Stimulated activated naive CD8-positive, alpha-beta T cell treated with anti-CD3 and anti-CD28 coated beads, Interleukin-15, Interleukin-2, amounts not matched to agents 100 U/mL and 50 U/mL, for 24 hours (primary cell): ENCODE data around the gene ABI3BP.
A peak's percentile ranks its signal among the peaks of the same experiment; 100 is the strongest.
"Not testable (repeated sequence)": the region's sequence is repeated elsewhere in the genome, so short reads cannot be mapped to it uniquely, and the experiment has no call there.

Experiments used
- ATAC-seq: fragments of 150-1000 bp; cut with Tn5 transposase; one replicate; pipeline ENCODE4 v1.10.0; 2021
- DNase-seq: peaks from one replicate; pipeline ENCODE4 v3.0.0; 2021

Gene ABI3BP, protein sequence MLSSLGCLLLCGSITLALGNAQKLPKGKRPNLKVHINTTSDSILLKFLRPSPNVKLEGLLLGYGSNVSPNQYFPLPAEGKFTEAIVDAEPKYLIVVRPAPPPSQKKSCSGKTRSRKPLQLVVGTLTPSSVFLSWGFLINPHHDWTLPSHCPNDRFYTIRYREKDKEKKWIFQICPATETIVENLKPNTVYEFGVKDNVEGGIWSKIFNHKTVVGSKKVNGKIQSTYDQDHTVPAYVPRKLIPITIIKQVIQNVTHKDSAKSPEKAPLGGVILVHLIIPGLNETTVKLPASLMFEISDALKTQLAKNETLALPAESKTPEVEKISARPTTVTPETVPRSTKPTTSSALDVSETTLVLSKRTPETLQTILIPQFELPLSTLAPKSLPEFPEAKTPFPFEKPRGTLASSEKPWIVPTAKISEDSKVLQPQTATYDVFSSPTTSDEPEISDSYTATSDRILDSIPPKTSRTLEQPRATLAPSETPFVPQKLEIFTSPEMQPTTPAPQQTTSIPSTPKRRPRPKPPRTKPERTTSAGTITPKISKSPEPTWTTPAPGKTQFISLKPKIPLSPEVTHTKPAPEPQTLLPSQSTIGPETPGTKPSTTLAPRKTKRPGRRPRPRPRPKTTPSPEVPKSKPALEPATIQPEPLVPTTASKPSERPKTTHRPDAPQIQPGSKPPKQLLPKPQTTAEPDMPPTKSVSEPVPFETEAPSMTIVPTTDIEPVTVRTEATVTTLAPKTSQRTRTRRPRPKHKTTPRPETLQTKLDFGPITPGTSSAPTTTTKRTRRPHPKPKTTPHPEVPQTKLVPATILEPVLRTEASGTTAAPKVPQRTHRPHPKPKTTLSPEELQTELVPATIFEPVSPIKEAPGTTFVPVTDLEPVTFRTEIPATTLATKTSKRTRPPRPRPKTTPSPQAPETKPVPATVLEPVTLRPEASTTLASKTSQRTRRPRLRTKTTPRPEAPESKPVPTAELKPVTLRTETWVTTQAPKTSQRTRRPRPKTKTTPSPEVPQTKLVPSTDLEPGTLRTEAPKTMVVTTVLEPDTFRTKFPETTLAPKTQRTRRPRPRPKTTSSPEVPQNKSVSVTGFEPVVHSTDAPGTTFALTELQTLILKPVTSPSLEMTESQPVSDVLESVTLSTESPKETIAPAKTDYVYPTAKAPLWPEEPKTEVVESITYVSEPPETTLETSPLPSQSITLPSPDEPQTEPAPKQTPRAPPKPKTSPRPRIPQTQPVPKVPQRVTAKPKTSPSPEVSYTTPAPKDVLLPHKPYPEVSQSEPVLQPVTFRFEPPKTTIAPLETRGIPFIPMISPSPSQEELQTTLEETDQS (N-terminal part only)

DNA sequence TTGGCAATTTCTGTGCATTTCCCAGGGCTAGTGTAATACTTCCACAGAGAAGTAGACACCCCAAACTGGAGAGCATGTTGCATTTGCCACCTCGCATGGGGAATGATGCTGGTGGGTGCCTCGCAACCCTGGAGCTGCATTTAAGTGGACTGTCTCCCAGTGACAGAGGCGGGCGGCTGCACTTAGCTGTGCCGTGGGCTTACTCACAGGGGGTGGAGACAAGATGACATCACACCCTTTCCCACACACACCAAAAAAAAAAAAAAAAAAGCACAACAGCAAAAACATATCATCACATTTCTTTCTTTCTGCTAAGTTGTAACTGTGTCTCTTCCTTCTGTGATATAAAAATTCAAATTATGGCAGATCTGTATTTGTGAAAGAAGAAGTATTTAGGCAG is at the start of gene ABI3BP:
Gene ABI3BP (minus strand): TSS at position 113 of the 400 bp plus-strand sequence. CDS start 37 bp downstream, at position 76.
- DNase-seq: peak; percentile 9
- no peak for ATAC-seq

DNA sequence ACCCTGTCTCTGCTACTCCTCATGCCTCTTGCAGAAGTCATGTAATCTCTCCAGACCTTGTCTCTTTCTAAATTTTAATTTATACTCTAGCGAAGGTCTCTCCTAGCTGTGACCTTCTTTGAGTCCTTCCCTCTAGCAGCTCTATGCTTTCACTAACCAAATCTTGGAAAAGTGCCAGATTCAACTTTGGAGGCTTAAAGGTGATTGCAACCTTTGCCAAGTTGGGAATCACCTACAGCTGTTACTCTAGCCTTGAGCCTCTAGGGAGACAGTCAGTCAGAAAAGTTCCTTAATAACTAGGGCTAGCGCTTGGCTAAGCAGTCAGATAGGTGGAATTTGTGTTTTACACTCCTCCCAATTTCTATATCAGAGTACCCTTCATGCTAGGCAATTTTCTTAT is 46.1 kb upstream of the ABI3BP start:
- no peak for ATAC-seq

DNA sequence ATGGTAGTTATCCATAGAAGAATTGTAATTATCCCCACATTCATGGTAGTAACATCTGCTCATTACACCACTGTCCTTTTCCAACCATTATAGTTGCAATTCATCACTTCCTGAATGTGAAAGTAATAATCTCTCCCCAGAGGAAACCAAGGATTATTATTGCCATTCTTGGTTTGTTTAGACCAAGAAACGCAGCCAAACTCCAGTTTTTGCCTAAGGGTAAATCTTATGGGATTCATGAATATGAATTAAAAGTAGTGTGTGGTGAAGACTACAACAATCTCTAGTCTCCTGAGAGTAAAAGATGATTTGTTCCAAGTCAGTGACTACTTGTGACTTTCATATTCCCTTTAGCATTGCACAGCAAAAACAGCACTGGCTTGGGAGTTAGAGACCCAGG is 45.7 kb upstream of the ABI3BP start:
- ATAC-seq: no peak
- no peak for DNase-seq

More for the DNA sequence above, 46.1 kb upstream of the ABI3BP start:
- DNase-seq: no peak

DNA sequence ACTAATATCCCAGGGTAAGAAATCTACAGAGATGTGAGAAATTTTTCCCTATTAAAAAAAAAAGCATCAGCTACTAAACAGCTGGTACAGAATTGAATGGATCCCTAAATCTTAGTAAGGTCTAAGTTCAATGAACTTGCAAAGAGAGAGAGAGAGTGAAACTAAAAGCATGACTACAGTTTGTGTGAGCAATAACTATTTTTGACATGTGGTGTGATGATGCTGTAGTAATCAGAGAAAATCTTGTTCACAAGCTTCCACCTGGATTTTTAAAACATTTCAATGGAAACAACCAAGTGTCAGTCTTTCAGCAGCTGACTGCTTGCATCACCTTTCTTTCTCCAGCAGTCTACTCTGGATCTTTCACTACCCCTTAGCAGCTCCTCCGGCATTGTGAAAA is 45.2 kb upstream of the ABI3BP start:
- no peak for DNase-seq
- ATAC-seq: no peak

DNA sequence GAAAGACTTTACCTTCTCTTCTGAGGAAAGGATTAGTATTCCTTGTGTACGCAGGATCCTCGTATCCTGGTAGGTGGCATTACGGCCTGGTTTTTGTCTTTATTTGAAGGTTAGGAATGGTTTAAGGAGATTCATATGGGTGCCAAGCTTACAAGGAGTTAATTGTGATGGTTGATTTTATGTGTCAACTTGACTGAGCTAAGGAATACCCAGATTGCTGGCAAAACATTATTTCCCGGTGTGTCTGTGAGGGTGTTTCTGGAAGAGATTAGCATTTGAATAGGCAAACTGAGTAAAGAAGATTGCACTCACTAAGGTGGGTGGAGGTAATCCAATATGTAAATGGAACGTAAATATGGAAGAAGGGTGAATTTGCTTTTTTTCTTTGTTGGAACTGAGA is 44.4 kb upstream of the ABI3BP start:
- DNase-seq: no peak
- no peak for ATAC-seq

DNA sequence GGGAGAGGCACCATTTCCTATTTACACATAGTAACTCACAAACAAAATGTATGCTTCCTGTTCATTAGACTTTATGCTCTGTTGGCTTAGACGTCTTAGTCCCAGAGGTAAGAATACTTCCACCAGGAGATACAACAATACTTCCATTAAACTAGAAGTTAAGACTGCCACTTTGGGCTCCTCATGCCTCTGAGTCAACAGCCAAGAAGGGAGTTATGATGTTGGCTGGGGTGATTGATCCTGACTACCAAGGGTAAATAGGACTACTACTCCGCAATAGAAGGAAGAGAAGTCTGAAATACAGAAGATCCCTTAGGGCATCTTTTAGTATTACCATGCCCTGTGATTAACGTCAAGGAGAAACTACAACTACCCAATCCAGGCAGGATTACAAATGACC is 43.5 kb upstream of the ABI3BP start:
- ATAC-seq: no peak
- no peak for DNase-seq

DNA sequence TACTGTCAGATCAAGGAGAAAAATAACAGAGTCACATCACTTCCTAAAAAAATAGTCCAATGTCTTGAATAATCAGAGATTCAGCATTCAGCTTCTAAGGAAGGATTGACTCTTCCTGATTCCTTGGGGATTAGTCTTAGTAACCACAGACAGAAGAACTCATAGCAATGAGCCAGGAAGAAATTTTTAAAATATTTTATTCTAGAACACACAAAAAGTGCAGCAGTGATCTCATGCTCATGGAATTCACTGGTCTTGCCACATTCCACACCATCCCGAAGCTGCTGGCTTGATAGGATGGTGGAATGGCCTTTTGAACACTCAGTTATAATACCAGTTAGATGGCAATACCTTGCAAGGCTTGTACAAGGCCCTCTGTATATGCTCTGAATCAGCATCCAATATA is 43.0 kb upstream of the ABI3BP start:
- ATAC-seq: no peak
- DNase-seq: no peak

DNA sequence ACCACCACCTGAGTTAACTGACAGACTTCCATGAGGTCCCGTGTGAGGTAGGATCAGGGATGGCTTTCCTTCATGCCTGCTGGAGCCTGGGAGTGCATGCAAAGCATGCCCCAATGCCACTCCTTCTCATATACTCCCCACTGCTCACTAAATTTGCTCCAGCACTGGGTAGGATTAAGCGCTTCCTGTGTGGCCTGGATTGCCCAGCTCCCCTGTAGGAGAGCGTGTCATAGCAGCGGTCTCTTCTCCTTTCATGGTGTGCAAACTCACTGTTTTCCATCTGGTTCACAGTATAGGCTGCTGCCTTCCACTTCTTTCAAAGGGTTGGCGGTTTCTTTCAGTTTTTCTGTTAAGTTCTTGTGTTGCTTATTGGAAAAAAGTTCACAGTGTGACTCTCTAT is 34.1 kb upstream of the ABI3BP start:
- ATAC-seq: no peak
- no peak for DNase-seq

DNA sequence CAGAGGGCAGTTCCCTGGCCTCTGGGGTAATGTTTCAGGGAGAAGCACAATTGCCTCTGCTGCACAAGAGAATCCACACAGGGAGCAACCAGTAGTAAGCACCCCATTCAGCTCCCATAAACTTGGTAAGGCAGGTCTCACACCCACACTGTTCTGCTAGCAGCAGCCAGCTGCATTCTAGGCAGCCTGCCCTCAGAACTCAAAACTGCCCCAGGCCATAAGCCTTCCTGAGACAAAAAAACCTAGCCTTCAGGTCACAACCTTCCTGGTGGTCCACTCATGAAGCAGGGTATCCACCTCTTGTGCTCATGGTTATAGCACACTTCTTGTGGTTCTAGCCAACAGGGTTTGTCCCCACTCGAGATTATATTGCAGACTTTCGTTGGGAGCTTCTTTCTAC is 33.7 kb upstream of the ABI3BP start:
- DNase-seq: no peak
- no peak for ATAC-seq

DNA sequence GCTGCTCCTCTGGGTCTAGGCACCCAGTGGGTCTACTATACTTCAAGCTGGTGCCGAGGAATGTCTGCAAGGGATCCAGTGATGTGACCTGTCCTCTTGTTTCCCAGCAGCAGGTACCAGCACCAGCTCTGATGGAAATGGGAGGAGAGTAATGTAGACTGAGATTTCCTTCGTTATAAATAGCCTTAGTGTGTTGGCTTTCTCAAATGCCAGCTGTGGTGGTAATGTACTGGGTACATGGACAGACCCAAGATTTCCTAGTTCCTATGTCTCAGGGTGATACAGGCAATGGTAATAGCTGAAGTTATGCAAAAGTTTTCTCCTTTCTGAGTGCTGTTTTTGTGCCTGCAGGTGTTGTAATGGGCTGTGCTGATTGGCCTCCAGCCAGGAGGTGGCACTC is 33.0 kb upstream of the ABI3BP start:
- DNase-seq (no peak), ATAC-seq (no peak)

DNA sequence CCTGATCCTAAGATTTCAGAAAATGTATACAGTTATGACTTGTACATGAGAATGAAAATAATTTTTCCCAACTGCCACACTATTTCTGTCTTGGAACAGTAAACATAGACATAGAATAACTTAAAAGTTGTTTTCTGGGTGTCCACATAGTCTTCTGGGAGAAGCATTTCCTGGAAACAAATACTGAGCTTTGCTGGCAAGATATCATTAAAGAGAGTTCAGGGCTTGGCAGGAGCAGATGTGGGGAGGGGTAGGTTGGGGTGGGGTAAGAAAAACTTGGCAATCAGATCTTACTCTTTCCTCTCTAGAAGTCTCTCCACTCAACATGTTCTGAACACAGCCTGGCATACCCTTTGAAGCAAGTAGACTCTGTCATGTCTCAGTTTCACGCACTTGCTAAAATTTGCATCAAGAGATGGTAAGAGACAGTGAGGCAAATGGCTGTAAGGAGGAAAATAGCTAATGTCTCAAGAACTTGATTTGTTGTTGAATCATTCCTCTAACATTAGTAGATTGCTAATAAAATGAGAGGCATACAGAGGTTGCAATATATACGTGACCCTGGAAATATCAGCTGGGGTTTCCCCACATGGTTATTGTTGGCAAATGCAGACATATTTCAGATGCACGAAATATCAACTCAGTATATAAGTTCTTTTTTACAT is 27.3 kb upstream of the ABI3BP start:
- no peak for ATAC-seq
- DNase-seq: no peak

DNA sequence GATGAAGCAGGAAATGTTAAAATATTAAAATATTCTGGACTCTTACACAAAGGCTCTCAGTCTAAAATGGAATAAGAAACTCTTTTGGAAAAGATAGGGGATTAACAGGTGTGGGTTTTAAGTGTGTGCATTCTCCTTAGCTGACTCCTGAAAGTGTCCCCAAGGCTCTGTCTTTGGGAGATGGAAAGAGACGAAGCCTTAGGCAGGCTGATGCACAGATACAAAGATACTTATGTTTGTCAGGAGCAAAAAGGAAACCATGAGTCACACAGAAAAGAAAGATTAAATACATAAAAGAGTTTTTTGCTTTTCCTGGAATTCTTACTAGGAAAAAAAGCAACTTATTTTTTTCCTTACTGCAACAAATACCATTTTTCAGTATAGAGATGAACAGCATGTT is 23.8 kb upstream of the ABI3BP start:
- DNase-seq (no peak), ATAC-seq (no peak)

DNA sequence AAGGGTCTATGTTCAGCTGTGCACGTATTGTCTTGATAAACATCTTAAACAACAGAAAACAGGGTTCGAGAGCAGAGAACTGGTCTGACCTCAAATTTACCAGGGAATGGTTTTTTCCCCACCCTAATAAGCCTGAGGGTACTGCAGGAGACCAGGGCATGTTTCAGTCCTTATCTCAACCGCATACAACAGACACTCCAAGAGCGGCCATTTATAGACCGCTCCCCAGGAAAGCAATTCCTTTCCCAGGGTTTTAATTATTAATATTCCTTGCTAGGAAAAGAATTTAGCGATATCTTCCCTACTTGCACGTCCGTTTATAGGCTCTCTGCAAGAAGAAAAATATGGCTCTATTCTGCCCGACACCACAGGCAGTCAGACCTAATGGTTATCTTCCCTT is 19.1 kb upstream of the ABI3BP start:
- ATAC-seq, DNase-seq: not testable (repeated sequence)

DNA sequence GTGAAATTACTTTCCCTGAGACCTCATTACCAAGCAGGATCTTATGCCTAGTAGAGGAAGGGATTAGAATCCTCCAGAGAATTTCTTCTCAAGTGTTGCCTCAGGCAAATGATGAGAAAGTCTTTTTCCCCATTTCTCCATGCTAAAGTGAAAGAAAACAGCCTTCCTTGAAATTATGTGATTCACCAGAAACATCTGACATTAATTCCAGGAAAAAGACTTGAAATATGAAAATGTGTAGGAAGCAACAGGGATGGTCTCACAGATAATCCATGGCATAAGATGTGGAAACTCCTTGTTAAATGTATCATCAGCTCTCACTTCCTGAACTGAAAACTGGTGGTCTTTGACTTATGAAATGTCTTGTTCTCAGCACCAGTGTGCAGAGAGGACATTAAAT is 17.9 kb upstream of the ABI3BP start:
- DNase-seq (no peak), ATAC-seq (no peak)

DNA sequence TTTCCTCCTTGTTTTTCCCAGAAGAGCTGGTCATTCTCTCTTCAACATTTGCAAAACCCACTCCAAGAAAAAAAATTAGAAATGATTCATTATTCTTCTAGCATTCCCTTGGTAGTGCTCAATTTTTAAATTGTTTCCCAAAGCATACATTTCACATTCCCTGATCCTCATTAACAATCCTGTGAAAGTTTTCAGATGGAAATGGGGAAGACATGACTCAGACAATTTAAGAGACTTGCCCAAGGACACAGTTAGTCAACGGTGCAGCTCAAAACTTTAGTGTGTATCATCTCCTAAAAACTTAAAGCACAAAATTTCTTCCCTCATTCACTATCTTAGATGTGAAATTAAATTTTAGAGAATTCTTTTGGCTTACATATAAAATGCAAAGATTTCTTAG is 17.1 kb upstream of the ABI3BP start:
- DNase-seq: no peak
- ATAC-seq: no peak

DNA sequence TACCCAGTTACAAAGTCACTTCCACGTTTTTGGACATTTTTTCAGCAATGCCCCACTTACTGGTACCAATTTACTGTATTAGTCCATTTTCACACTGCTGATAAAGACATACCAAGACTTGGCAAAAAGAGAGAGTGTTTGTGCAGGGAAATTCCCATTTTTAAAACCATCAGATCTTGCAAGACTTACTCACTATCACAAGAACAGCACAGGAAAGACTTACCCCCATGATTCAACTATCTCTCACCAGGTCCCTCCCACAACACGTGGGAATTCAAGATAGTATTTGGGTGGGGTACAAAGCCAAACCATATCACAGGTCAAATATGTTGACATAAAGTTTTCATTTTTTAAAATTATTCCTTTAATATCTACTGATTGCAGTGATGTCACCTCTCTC is 16.2 kb upstream of the ABI3BP start:
- DNase-seq (no peak), ATAC-seq (no peak)

DNA sequence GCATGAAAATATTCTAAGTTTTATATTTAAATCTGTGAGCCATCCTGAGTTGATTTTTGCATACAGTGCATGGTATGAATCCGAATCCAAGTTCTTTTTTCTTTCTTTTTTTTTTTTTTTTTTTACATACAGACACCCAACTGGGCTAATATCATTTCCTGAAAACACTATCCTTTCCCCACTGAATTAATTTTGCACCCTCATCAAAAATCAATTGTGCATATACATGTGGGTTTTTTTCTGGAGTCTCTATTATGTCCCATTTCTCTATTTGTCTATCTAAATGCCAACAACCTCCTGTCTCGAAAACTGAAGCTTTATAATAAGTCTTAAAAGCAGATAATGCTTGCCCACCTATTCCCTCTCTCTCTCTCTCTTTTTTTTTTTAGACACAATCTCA is 5.9 kb upstream of the ABI3BP start:
- ATAC-seq (no peak), DNase-seq (no peak)

DNA sequence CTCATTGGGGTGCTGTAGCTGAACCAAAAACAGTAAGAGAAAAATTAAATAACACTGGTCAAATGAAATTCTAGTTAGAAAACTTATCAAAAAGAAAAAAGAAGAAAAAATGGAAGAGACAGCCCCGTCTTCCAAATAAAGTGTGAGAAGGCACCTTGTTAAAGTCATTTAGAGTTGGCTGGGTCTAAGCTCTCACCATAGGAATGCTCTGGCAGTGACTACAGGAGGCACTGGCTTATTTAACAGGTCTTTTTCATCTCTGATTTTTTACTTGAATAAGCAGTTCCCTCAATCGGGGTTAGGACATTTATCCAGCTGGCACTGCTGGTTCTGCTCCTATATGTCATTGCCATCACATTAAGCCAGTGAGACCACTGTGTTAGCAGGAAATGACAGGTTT is 1.6 kb upstream of the ABI3BP start:
- no peak for DNase-seq
- no peak for ATAC-seq

DNA sequence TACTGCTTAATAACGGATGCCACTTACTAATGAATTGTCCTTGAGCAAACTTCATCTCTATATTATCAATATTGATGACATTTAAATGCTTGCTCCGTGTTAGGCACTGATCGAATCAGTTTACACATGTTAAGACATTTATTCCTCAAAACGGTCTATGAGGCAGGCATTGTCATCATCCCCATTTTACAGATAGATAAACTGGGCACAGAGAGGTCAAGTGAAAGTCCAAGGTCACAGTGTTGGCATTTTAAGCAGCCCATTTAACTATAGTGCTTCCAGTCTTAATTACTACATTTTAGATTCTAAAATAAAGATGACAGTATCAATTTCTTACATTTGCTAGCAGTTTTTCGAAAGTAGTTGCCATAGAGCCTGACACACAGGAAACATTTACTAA is 966 bp upstream of the ABI3BP start:
- no peak for ATAC-seq
- no peak for DNase-seq

DNA sequence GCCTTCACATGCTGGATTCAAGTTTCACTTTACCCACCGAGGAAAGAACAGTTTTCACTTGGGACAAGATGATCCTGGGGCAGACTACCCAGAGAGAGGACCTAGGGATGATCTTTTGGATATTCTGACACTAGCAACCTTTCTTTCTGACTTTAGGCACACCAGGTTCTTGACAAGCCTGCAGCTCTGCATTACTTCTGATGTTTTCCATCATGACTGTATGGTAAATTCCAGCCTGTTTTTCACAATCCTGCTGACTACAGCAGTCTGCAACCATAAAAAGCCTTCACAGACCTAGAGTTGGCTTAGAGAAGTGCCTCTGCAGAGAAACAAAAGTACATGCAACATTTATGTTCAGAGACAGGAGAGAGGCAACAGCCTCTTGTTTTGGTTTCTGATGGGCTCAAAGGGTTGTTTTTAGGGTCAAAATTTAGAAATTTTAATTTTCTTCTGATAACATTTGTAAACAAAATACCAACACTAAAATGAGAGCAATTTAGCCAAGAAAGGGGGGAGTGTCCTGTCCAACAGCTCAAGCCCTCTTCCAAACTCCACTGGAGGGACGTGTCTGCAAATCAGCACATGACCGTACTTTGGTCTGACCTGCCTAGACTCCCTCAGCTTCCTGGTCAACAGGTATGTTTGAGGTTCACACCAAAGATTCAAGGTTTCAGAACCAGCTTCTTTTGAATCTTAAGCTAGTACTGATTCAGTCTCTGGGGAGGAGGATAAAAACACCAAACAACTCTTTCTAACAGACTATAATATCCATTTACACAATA is 799 bp downstream of the ABI3BP start:
- no peak for DNase-seq
- no peak for ATAC-seq

DNA sequence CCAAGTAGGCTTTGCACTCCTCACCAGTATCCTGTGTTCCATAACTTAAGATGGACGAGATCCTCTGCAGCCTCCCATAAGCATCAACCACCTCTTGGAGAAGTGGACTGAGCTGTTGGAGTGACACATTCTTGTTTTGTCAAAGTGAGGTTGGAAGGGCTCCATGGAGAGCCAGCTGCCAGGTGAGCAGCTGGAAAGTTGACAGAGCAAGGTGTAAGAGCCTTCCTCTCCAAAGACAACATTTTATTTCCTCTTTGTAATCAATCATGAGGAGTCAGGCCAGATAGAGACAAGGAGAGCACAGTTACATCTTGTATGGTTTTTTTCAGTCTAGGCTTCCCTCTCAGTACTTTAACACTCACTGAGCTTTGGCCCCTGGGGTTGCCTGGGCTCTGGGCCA is 5.1 kb downstream of the ABI3BP start:
- DNase-seq (no peak), ATAC-seq (no peak)
